ENCODE data around the gene CDC14A.

DNA sequence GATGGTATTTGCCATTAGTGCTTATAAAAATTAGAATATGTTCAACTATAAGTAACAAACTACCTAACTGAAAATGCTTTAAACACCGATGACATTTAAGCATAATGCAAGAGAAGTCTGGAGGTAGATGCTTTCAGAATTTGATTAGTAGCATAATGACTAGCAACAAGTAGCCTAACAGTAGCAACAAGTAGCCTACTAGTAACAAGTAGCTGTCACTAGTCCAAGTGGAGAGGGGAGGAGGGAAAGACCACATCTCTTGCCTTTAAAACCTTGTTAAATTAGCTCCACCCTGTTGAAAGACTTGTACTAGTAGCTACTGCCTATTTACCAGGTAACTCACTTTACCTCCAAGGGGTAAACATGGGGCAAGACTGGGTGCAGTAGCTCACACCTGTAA lies 193.5 kb downstream of the CDC14A start:
- TF ChIP-seq, protein P1, sequence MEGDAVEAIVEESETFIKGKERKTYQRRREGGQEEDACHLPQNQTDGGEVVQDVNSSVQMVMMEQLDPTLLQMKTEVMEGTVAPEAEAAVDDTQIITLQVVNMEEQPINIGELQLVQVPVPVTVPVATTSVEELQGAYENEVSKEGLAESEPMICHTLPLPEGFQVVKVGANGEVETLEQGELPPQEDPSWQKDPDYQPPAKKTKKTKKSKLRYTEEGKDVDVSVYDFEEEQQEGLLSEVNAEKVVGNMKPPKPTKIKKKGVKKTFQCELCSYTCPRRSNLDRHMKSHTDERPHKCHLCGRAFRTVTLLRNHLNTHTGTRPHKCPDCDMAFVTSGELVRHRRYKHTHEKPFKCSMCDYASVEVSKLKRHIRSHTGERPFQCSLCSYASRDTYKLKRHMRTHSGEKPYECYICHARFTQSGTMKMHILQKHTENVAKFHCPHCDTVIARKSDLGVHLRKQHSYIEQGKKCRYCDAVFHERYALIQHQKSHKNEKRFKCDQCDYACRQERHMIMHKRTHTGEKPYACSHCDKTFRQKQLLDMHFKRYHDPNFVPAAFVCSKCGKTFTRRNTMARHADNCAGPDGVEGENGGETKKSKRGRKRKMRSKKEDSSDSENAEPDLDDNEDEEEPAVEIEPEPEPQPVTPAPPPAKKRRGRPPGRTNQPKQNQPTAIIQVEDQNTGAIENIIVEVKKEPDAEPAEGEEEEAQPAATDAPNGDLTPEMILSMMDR (conservative IDR thresholded peaks at IDR 0.05; ENCODE audit: low read length) = no peak
- TF ChIP-seq EZH2phosphoT487 (IDR thresholded peaks at IDR 0.05; ENCODE audit: borderline replicate concordance, low read depth, low read length) = no peak
